Gastrocnemius medialis (tissue), 4 donors: ENCODE measurements around the gene C1orf141. TPM values are rescaled to one million over a fixed set of nuclear protein-coding genes. Genes with fewer than 3 reads are reported as not detected.
"Not testable (repeated sequence)": the region's sequence is repeated elsewhere in the genome, so short reads cannot be mapped to it uniquely, and the experiment has no call there.

ENCODE experiments used
- ATAC-seq, 2 donors: fragments of 150-250 bp; one replicate each; pipeline ENCODE4 v1.9.1; 2016
- DNase-seq, 2 donors: peaks; one replicate each; pipeline ENCODE4 v3.0.0-alpha.2; 2019
- H3K27ac ChIP-seq, 4 donors: fragments of 200-600 bp; sonication (generic); 1 replicate in 1 of 4; 2 replicates in 3 of 4; pipeline ENCODE4 v1.5.1; 2016 to 2018; ENCODE audit warnings: mild to moderate bottlenecking in 2 of 4, moderate library complexity in 1 of 4
- H3K27me3 ChIP-seq, 3 donors: fragments of 200-600 bp; sonication (generic) in 2 of 3; 1 replicate in 1 of 3; 2 replicates in 2 of 3; pipeline versions ENCODE4 v1.5.1 to v1.6.0; 2016 to 2019; ENCODE audit warnings: mild to moderate bottlenecking in 1 of 3, moderate library complexity in 1 of 3
- H3K36me3 ChIP-seq, 2 donors: fragments of 200-600 bp; sonication (generic) in 1 of 2; one replicate each; pipeline ENCODE4 v1.5.1; 2017 to 2018
- H3K4me1 ChIP-seq, 2 donors: fragments of 200-600 bp; sonication (generic) in 1 of 2; one replicate each; pipeline ENCODE4 v1.5.1; 2016 to 2017; ENCODE audit warnings: mild to moderate bottlenecking in 2 of 2
- H3K4me3 ChIP-seq, 4 donors: fragments of 200-600 bp; sonication (generic) in 3 of 4; 1 replicate in 1 of 4; 2 replicates in 3 of 4; pipeline ENCODE4 v1.5.1; 2016 to 2019; ENCODE audit warnings: mild to moderate bottlenecking in 2 of 4
- H3K9me3 ChIP-seq, 3 donors: fragments of 200-600 bp; sonication (generic) in 2 of 3; 1 replicate in 1 of 3; 2 replicates in 2 of 3; pipeline ENCODE4 v1.5.1; 2016 to 2019
- CTCF ChIP-seq, 5 experiments: fragments of 450-650 bp in 3 of 5; fragments of 200-600 bp in 2 of 5; sonication (generic) in 2 of 5; IDR thresholded peaks in 4 of 5; conservative IDR thresholded peaks in 1 of 5; 1 replicate in 4 of 5; 2 replicates in 1 of 5; pipeline ENCODE4 v1.5.1; 2016 to 2019; ENCODE audit warnings: antibody characterized with exemption in 5 of 5, mild to moderate bottlenecking in 3 of 5, moderate library complexity in 3 of 5
- POLR2A ChIP-seq, 2 donors: fragments of 450-650 bp; IDR thresholded peaks; one replicate each; pipeline ENCODE4 v1.6.1; 2017; ENCODE audit warnings: antibody characterized with exemption in 2 of 2, mild to moderate bottlenecking in 2 of 2, moderate library complexity in 2 of 2
- in situ Hi-C, 4 donors: fragments of 200-750 bp; cut with MboI; loops; one replicate each; pipeline versions ENCODE4 v1.15.0 to v1.8.0; 2017; ENCODE audit warnings: low sequenced_read_pairs in 4 of 4
- intact Hi-C: fragments of 100-400 bp; cut with DNase I; formaldehyde crosslinking; loops from one replicate; pipeline ENCODE4 v1.15.1; 2023; ENCODE audit warnings: low total_unique reads
- total RNA-seq, 4 donors: library from RNA; depleted of rRNA; stranded (reverse); fragments of >200 nt; gene quantifications; one replicate each; pipeline versions ENCODE4 v1.1.0 to v1.2.3, GENCODE V29; 2016

Gene C1orf141
- total RNA-seq, 4 donors from 2014 or later: not detected

- Histone ChIP-seq H3K27ac (no peak overlapping the region), H3K36me3 (no peaks in the 10 kb centered on the region), H3K27me3 (no peaks in the 10 kb centered on the region), H3K4me1 (no peaks in the 10 kb centered on the region), H3K9me3 (no peaks in the 10 kb centered on the region), H3K4me3 (no peak overlapping the region)
- no peak for ATAC-seq
- in situ Hi-C loops: no loop called here
- no peak for TF ChIP-seq CTCF (IDR thresholded peaks at IDR 0.05 in 4 of 5, conservative IDR thresholded peaks at IDR 0.05 in 1 of 5)
- no peak for DNase-seq
- intact Hi-C loops: no loop called here
These were observed 56.5 kb downstream of the C1orf141 start for GRCh38 chr1:67078291-67078690.

DNA sequence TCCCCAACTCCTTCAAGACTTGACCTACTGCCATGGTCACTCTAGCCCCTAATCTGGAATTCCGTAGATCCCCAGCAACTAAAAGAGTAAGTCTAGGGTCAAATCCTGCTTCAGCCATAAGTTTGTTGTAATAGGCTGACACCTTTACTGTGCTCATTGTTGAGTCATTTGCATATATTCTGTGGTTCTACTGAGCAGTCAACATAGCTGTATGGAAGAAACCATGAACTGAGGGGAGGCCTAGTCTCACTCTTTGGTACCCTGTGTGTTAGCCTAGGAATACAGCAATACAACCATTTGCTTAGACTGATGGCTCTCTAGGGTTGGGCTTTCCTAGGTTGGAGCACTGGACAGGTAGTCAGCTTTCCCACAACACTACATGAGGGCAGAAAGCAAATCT is 57.2 kb downstream of the C1orf141 start:
- Histone ChIP-seq H3K27ac (no peak overlapping the region), H3K4me1 (no peaks in the 10 kb centered on the region), H3K36me3 (no peaks in the 10 kb centered on the region), H3K27me3 (no peaks in the 10 kb centered on the region), H3K4me3 (no peak overlapping the region), H3K9me3 (no peaks in the 10 kb centered on the region)
- in situ Hi-C loops: no loop called here
- TF ChIP-seq POLR2A (IDR thresholded peaks at IDR 0.05): no peak
- no peak for TF ChIP-seq CTCF (IDR thresholded peaks at IDR 0.05 in 4 of 5, conservative IDR thresholded peaks at IDR 0.05 in 1 of 5)
- intact Hi-C loops: no loop called here
- no peak for DNase-seq
- no peak for ATAC-seq

DNA sequence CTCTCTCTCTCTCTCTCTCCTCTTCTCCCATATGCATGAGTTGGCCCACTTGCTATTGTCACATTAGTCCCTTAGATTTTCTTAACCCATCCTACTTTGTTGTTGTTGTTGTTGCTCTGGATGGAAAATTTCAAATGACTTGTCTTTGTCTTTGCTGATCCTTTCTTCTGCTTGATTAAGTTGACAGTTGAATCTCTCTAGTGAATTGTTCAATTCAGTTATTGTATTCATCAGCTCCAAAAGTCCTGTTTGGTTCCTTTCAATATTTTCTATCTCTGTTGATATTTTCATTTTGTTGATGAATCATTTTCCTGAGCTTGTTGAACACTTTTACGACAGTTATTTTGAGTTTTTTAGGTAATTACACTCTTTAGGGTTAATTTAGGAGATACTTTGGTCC is 62.0 kb downstream of the C1orf141 start:
- H3K27ac ChIP-seq: no peak overlapping the region
- H3K27me3 ChIP-seq: no peaks in the 10 kb centered on the region
- no peaks in the 10 kb centered on the region for H3K36me3 ChIP-seq
- H3K4me1 ChIP-seq: no peaks in the 10 kb centered on the region
- intact Hi-C loops (no loop called here), in situ Hi-C loops (no loop called here)
- DNase-seq: no peak
- TF ChIP-seq POLR2A (IDR thresholded peaks at IDR 0.05) (no peak), CTCF (IDR thresholded peaks at IDR 0.05 in 4 of 5, conservative IDR thresholded peaks at IDR 0.05 in 1 of 5) (no peak)
- no peaks in the 10 kb centered on the region for H3K9me3 ChIP-seq
- H3K4me3 ChIP-seq: no peak overlapping the region
- no peak for ATAC-seq

- H3K36me3 ChIP-seq, intact Hi-C loops, H3K27ac ChIP-seq, in situ Hi-C loops, ATAC-seq, H3K27me3 ChIP-seq, DNase-seq, H3K4me3 ChIP-seq, H3K4me1 ChIP-seq, H3K9me3 ChIP-seq: not testable (repeated sequence)
These were observed 67.1 kb downstream of the C1orf141 start for GRCh38 chr1:67067655-67068054.

- DNase-seq: no peak
- ATAC-seq: no peak
- Histone ChIP-seq H3K4me1 (peaks cover 0 to 5% of the 10 kb centered on the region in 2 donors), H3K36me3 (no peaks in the 10 kb centered on the region), H3K27ac (no peak overlapping the region), H3K4me3 (no peak overlapping the region), H3K9me3 (no peaks in the 10 kb centered on the region), H3K27me3 (no peaks in the 10 kb centered on the region)
- intact Hi-C loops: no loop called here
- TF ChIP-seq POLR2A (IDR thresholded peaks at IDR 0.05): no peak
- in situ Hi-C loops: no loop called here
These were observed 72.4 kb downstream of the C1orf141 start for GRCh38 chr1:67062412-67062811.

DNA sequence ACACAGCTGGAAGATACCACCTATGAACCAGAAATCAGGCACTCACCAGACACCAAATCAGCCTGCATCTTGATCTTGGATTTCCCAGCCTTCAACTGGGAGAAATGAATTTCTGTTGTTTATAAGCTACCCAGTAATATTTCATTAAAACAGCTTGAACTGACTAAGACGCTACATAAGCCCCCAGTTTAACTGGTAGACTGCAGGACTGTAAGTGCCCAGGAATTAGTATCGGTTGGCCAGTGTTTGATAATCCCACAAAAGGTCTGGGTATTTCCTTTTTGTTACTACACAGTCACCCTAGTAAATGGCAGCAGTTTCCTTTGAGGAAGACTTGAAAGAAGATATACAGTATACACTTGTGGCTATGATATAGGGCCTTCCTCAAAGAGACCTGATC is 73.5 kb downstream of the C1orf141 start:
- in situ Hi-C loops: no loop called here
- intact Hi-C loops: no loop called here
- H3K27ac ChIP-seq: peak overlapping the region in 3 of 4 donors; percentile 19 to 62 (median 52)
- peaks cover 0 to 5% of the 10 kb centered on the region in 2 donors for H3K4me1 ChIP-seq
- no peak for ATAC-seq
- H3K27me3 ChIP-seq: no peaks in the 10 kb centered on the region
- H3K4me3 ChIP-seq: no peak overlapping the region
- TF ChIP-seq CTCF (IDR thresholded peaks at IDR 0.05 in 4 of 5, conservative IDR thresholded peaks at IDR 0.05 in 1 of 5): no peak
- TF ChIP-seq POLR2A (IDR thresholded peaks at IDR 0.05): no peak
- DNase-seq: no peak
- H3K9me3 ChIP-seq: no peaks in the 10 kb centered on the region
- H3K36me3 ChIP-seq: no peaks in the 10 kb centered on the region
